Tibial artery (tissue), 4 donors: Measurements from ENCODE around the gene COG1.
A peak's percentile ranks its signal among the peaks of the same experiment; 100 is the strongest.

Experiments used
- DNase-seq, 2 donors: peaks; one replicate each; pipeline ENCODE4 v3.0.0-alpha.2; 2019
- H3K27ac ChIP-seq, 2 donors: fragments of 200-600 bp; sonication (generic) in 1 of 2; 1 replicate in 1 of 2; 2 replicates in 1 of 2; pipeline ENCODE4 v1.5.1; 2018 to 2019; ENCODE audit warnings: mild to moderate bottlenecking in 1 of 2
- H3K27me3 ChIP-seq, 2 donors: fragments of 200-600 bp; sonication (generic) in 1 of 2; one replicate each; pipeline versions ENCODE4 v1.5.1 to v1.6.0; 2016 to 2019
- H3K36me3 ChIP-seq, 3 donors: fragments of 200-600 bp; sonication (generic) in 2 of 3; one replicate each; pipeline ENCODE4 v1.5.1; 2016 to 2019; ENCODE audit warnings: mild to moderate bottlenecking in 2 of 3
- H3K4me1 ChIP-seq, 4 donors: fragments of 200-600 bp; sonication (generic) in 2 of 4; 1 replicate in 3 of 4; 2 replicates in 1 of 4; pipeline ENCODE4 v1.5.1; 2016 to 2019
- H3K4me3 ChIP-seq, 2 donors: fragments of 200-600 bp; sonication (generic) in 1 of 2; 1 replicate in 1 of 2; 2 replicates in 1 of 2; pipeline ENCODE4 v1.5.1; 2018 to 2019; ENCODE audit warnings: mild to moderate bottlenecking in 2 of 2
- H3K9me3 ChIP-seq, 3 donors: fragments of 200-600 bp; sonication (generic) in 1 of 3; one replicate each; pipeline ENCODE4 v1.5.1; 2016 to 2019
- CTCF ChIP-seq, 2 experiments: fragments of 200-600 bp in 1 of 2; fragments of 450-650 bp in 1 of 2; IDR thresholded peaks; one replicate each; pipeline ENCODE4 v1.5.1; 2017 to 2019; ENCODE audit warnings: antibody characterized with exemption in 2 of 2, mild to moderate bottlenecking in 1 of 2, moderate library complexity in 1 of 2
- intact Hi-C: fragments of 100-400 bp; cut with DNase I; formaldehyde crosslinking; loops from one replicate; pipeline ENCODE4 v1.15.0; 2023; ENCODE audit warnings: low total_unique reads

Gene COG1

DNA sequence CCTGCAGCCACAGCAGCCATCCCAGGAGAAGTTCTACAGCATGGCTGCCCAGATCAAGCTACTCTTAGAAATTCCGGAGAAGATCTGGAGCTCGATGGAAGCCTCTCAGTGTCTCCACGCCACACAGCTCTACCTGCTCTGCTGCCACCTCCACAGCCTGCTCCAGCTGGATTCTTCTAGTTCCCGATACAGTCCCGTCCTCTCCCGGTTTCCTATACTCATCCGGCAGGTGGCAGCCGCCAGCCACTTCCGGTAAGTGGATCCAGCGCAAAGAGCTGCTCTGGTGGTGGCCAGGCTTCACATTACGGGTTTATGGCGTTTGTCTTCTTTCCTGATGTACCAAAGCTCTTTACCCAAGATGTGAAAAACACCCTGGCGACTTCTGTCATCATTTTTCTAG lies 3.6 kb downstream of the COG1 start:
- Histone ChIP-seq H3K27me3 (no peaks in the 10 kb centered on the region), H3K4me1 (peaks cover 0 to 20% (median 13%) of the 10 kb centered on the region in 4 donors), H3K36me3 (peaks cover 48 to 55% (median 54%) of the 10 kb centered on the region in 3 donors), H3K9me3 (no peaks in the 10 kb centered on the region), H3K4me3 (no peak overlapping the region), H3K27ac (no peak overlapping the region)
- DNase-seq = peak in 1 of 2 donors; percentile 65
- TF ChIP-seq CTCF (IDR thresholded peaks at IDR 0.05) = no peak
- intact Hi-C loops = loop anchor here (5.0 kb wide), 1 partner anchor 36 kb away; a partner anchor contains a TSS

- intact Hi-C loops = loop anchor here (5.0 kb wide), 1 partner anchor 35 kb away; a partner anchor contains a TSS
- Histone ChIP-seq H3K4me3 (no peak overlapping the region), H3K27ac (no peak overlapping the region), H3K9me3 (no peaks in the 10 kb centered on the region), H3K4me1 (peaks cover 0 to 15% (median 7%) of the 10 kb centered on the region in 4 donors), H3K36me3 (peaks cover 52 to 61% (median 61%) of the 10 kb centered on the region in 3 donors), H3K27me3 (no peaks in the 10 kb centered on the region)
- DNase-seq = peak in 1 of 2 donors; percentile 10
- no peak for TF ChIP-seq CTCF (IDR thresholded peaks at IDR 0.05)
These were observed 4.3 kb downstream of the COG1 start for GRCh38 chr17:73197161-73197560.

- Histone ChIP-seq H3K4me1 (peaks cover 0 to 15% (median 6%) of the 10 kb centered on the region in 4 donors), H3K27ac (no peak overlapping the region), H3K4me3 (no peak overlapping the region), H3K36me3 (peaks cover 61 to 73% (median 73%) of the 10 kb centered on the region in 3 donors), H3K9me3 (no peaks in the 10 kb centered on the region), H3K27me3 (no peaks in the 10 kb centered on the region)
- intact Hi-C loops = loop anchor here (5.0 kb wide), 1 partner anchor 34 kb away; a partner anchor contains a TSS
- TF ChIP-seq CTCF (IDR thresholded peaks at IDR 0.05) = no peak
- peak in 1 of 2 donors; percentile 24 for DNase-seq
These were observed 5.5 kb downstream of the COG1 start for GRCh38 chr17:73198201-73198929.

- Histone ChIP-seq H3K9me3 (no peaks in the 10 kb centered on the region), H3K27me3 (no peaks in the 10 kb centered on the region), H3K4me3 (no peak overlapping the region), H3K27ac (no peak overlapping the region), H3K36me3 (peaks cover 61 to 78% (median 78%) of the 10 kb centered on the region in 3 donors), H3K4me1 (peaks cover 0 to 10% (median 2%) of the 10 kb centered on the region in 4 donors)
- peak in 1 of 2 donors; percentile 53 for DNase-seq
- intact Hi-C loops = loop anchor here (5.0 kb wide), 1 partner anchor 33 kb away; a partner anchor contains a TSS
- no peak for TF ChIP-seq CTCF (IDR thresholded peaks at IDR 0.05)
These were observed 6.0 kb downstream of the COG1 start for GRCh38 chr17:73198930-73199260.

GRCh38 chr17:73199751-73200317 lies 7.0 kb downstream of the COG1 start:
- Histone ChIP-seq H3K27me3 (no peaks in the 10 kb centered on the region), H3K4me3 (no peak overlapping the region), H3K27ac (no peak overlapping the region), H3K9me3 (no peaks in the 10 kb centered on the region), H3K36me3 (peaks cover 70 to 87% (median 87%) of the 10 kb centered on the region in 3 donors), H3K4me1 (peaks cover 0 to 3% (median 0%) of the 10 kb centered on the region in 4 donors)
- DNase-seq = peak in 1 of 2 donors; percentile 34
- TF ChIP-seq CTCF (IDR thresholded peaks at IDR 0.05) = no peak
- intact Hi-C loops = loop anchor here (5.0 kb wide), 1 partner anchor 32 kb away; a partner anchor contains a TSS
